WTC11 (cell line): Measurements from ENCODE around the gene COBL. TPM values are rescaled to one million over a fixed set of nuclear protein-coding genes. Genes with fewer than 3 reads are reported as not detected.

Experiments used
- ATAC-seq: fragments of 200-7000 bp; cut with Tn5 transposase; 2 replicates; pipeline ENCODE4 v1.10.0; 2021; ENCODE audit warnings: mild to moderate bottlenecking, moderate library complexity
- CTCF ChIA-PET: fragments of 300-600 bp; sonication (Branson Sonifier 250); formaldehyde crosslinking; loops from one replicate; lab custom pipeline; 2021; ENCODE audit warnings: antibody characterized with exemption; lab: Charles Lee
- POLR2A ChIA-PET: fragments of 350-600 bp; sonication (Branson Sonifier 250); formaldehyde crosslinking; loops from one replicate; lab custom pipeline; 2021; ENCODE audit warnings: antibody characterized with exemption; lab: Charles Lee
- DNase-seq: peaks from one replicate; pipeline ENCODE4 v3.0.0; 2021; ENCODE audit warnings: low spot score
- H3K27ac Mint-ChIP-seq: 2 replicates; pipeline ENCODE4 v1.8.0; 2021; ENCODE audit warnings: mixed read lengths
- H3K27me3 Mint-ChIP-seq: 2 replicates; pipeline ENCODE4 v1.8.0; 2021; ENCODE audit warnings: low read depth, mild to moderate bottlenecking, moderate library complexity, mixed read lengths
- H3K36me3 Mint-ChIP-seq: 2 replicates; pipeline ENCODE4 v1.8.0; 2021; ENCODE audit warnings: mixed read lengths
- H3K4me1 Mint-ChIP-seq: 2 replicates; pipeline ENCODE4 v1.8.0; 2022; ENCODE audit warnings: mixed read lengths
- H3K4me3 Mint-ChIP-seq: 2 replicates; pipeline ENCODE4 v1.8.0; 2021; ENCODE audit warnings: mild to moderate bottlenecking, moderate library complexity, mixed read lengths
- H3K9me3 Mint-ChIP-seq: 2 replicates; pipeline ENCODE4 v1.8.0; 2021; ENCODE audit warnings: mixed read lengths
- ATF2 ChIP-seq: sonication (generic); formaldehyde crosslinking; IDR thresholded peaks from 2 replicates; pipeline ENCODE4 v1.8.1; 2022; ENCODE audit warnings: low read depth, missing genetic modification reagents, borderline replicate concordance
- ATF6 ChIP-seq: sonication (generic); formaldehyde crosslinking; IDR thresholded peaks from 2 replicates; pipeline ENCODE4 v1.8.1; 2023; ENCODE audit warnings: mild to moderate bottlenecking, missing genetic modification reagents
- ESRRA ChIP-seq: sonication (generic); formaldehyde crosslinking; IDR thresholded peaks from 2 replicates; pipeline ENCODE4 v1.8.1; 2022; ENCODE audit warnings: mild to moderate bottlenecking, missing genetic modification reagents, borderline replicate concordance
- FOXK1 ChIP-seq: sonication (generic); formaldehyde crosslinking; IDR thresholded peaks from 2 replicates; pipeline ENCODE4 v1.8.0; 2022; ENCODE audit warnings: mild to moderate bottlenecking, moderate library complexity, missing genetic modification reagents
- GABPB1 ChIP-seq: sonication (generic); formaldehyde crosslinking; IDR thresholded peaks from 2 replicates; pipeline ENCODE4 v1.8.1; 2023; ENCODE audit warnings: mild to moderate bottlenecking, missing genetic modification reagents
- MYBL2 ChIP-seq: sonication (generic); formaldehyde crosslinking; IDR thresholded peaks from 2 replicates; pipeline ENCODE4 v1.8.1; 2023; ENCODE audit warnings: mild to moderate bottlenecking, moderate library complexity, missing genetic modification reagents
- NFE2L1 ChIP-seq: sonication (generic); formaldehyde crosslinking; IDR thresholded peaks from 2 replicates; pipeline ENCODE4 v1.8.1; 2023; ENCODE audit warnings: missing genetic modification reagents
- NR3C1 ChIP-seq: sonication (generic); formaldehyde crosslinking; conservative IDR thresholded peaks from 2 replicates; pipeline ENCODE4 v1.8.1; 2023; ENCODE audit warnings: low read depth, mild to moderate bottlenecking, missing genetic modification reagents
- RORB ChIP-seq: fragments of 250-450 bp; sonication (Bioruptor Pico); IDR thresholded peaks from 2 replicates; pipeline ENCODE4 v1.9.0; 2021; ENCODE audit warnings: mild to moderate bottlenecking
- SP1 ChIP-seq: sonication (generic); formaldehyde crosslinking; conservative IDR thresholded peaks from 2 replicates; pipeline ENCODE4 v1.8.1; 2022; ENCODE audit warnings: missing genetic modification reagents
- ZNF423 ChIP-seq: fragments of 250-450 bp; sonication (Bioruptor Pico); IDR thresholded peaks from 2 replicates; pipeline ENCODE4 v2.1.2; 2022; ENCODE audit warnings: mild to moderate bottlenecking, moderate library complexity
- total RNA-seq: library from RNA; stranded (reverse); gene quantifications from 3 replicates; pipeline ENCODE4 v1.2.3, GENCODE V29; 2021
- TF ChIP-seq, protein P1 (sequence below): fragments of 250-450 bp; sonication (Bioruptor Pico); IDR thresholded peaks from 2 replicates; pipeline ENCODE4 v1.9.0; 2021; ENCODE audit warnings: moderate library complexity, mild to moderate bottlenecking, inconsistent platforms, borderline replicate concordance
- TF ChIP-seq, protein P2 (sequence below): sonication (generic); formaldehyde crosslinking; conservative IDR thresholded peaks from 2 replicates; pipeline ENCODE4 v1.8.1; 2022; ENCODE audit warnings: mild to moderate bottlenecking, missing genetic modification reagents

Gene COBL
- total RNA-seq, 1 experiment from 2014 or later, result 36.5 TPM

- DNase-seq (no peak), ATAC-seq (no peak)
- Mint-ChIP-seq H3K27me3 (no peaks in the 10 kb centered on the region), H3K4me1 (peaks cover 12% of the 10 kb centered on the region), H3K4me3 (no peak overlapping the region), H3K9me3 (no peaks in the 10 kb centered on the region), H3K36me3 (no peaks in the 10 kb centered on the region), H3K27ac (no peak overlapping the region)
- CTCF ChIA-PET, result interaction anchor here (0.9 to 2.7 kb wide), 4 partner anchors 12 to 198 kb away, joined by 3 to 11 read pairs (median 6); no protein-coding TSS in a partner anchor
- POLR2A ChIA-PET, result no interaction called here
- TF ChIP-seq ATF6 (CRISPR knock-in tag) (no peak), NR3C1 (CRISPR knock-in tag) (no peak), MYBL2 (CRISPR knock-in tag) (no peak), RORB (no peak), NFE2L1 (CRISPR knock-in tag) (no peak), FOXK1 (CRISPR knock-in tag) (no peak)
- TF ChIP-seq, protein P1, sequence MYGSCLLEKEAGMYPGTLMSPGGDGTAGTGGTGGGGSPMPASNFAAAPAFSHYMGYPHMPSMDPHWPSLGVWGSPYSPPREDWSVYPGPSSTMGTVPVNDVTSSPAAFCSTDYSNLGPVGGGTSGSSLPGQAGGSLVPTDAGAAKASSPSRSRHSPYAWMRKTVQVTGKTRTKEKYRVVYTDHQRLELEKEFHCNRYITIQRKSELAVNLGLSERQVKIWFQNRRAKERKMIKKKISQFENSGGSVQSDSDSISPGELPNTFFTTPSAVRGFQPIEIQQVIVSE (CRISPR knock-in tag), result no peak
Observed at GRCh38 chr7:51249991-51250390, 66.6 kb downstream of the COBL start.

GRCh38 chr7:51249187-51249945 is 67.2 kb downstream of the COBL start:
- CTCF ChIA-PET, result interaction anchor here (0.9 to 2.7 kb wide), 4 partner anchors 13 to 198 kb away, joined by 3 to 11 read pairs (median 6); no protein-coding TSS in a partner anchor
- no peaks in the 10 kb centered on the region for H3K36me3 Mint-ChIP-seq
- DNase-seq (no peak), ATAC-seq (no peak)
- POLR2A ChIA-PET, result no interaction called here
- H3K27ac Mint-ChIP-seq, result peak overlapping the region; percentile 21; the same call in 1 of the 2 replicates
- no peaks in the 10 kb centered on the region for H3K9me3 Mint-ChIP-seq
- H3K4me3 Mint-ChIP-seq, result no peak overlapping the region
- TF ChIP-seq NFE2L1 (CRISPR knock-in tag) (no peak), ESRRA (CRISPR knock-in tag) (no peak), ATF2 (CRISPR knock-in tag) (no peak)
- TF ChIP-seq, protein P2, sequence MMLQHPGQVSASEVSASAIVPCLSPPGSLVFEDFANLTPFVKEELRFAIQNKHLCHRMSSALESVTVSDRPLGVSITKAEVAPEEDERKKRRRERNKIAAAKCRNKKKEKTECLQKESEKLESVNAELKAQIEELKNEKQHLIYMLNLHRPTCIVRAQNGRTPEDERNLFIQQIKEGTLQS, result no peak
- H3K27me3 Mint-ChIP-seq, result no peaks in the 10 kb centered on the region
- peaks cover 15% of the 10 kb centered on the region for H3K4me1 Mint-ChIP-seq

DNA sequence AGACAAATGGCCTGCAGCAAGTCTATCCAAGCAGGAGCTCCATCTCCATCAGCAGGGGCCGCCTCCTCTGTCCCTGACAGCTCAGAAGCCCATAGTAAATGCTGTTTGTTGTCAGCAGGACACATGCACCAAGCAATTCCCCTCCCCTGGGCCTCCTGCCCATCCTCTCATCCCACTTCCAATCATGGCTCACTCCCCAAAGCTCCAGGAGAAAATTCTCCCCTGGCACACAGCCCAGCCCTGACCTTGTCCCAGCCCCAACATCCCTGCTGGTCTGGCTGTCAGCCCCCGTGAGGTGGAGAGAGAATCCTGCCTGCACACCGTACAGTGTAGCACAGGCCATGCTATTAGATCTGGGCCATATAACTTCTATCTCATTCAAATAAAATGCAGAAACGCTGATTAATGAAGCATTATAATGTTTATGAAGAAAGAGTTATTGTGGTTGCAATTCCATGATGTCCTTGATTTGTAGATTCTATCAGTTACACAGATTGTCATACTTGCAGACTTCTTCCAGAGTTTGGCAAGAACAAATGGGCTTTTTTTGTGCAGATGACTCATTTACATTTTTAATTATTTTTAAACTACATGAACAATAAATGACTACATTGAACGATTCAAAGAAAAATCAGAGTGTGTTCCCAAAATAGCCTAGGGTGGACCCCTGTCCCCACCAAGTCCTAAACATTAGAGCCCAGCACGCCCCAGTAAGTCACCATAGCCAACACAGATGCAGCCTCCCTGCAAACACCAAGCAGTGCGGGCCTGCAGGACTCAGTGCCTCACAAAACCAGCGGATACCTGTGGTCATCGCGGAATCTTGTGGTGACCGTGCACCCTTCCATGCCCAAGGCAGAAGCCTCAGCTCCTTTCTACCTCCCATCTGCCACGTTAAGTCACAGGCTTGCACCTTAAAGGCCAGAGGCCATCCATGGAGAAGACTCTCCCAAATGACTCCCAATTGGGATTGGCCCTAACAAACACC is 70.1 kb downstream of the COBL start:
- peak; percentile 44 for ATAC-seq
- CTCF ChIA-PET, result interaction anchor here (0.7 to 1.1 kb wide), 2 partner anchors 59 to 120 kb away, joined by 3 to 4 read pairs; no protein-coding TSS in a partner anchor

More for the DNA sequence above, 70.1 kb downstream of the COBL start:
- POLR2A ChIA-PET, result no interaction called here
- peaks cover 4% of the 10 kb centered on the region; the same call in 1 of the 2 replicates for H3K9me3 Mint-ChIP-seq
- H3K27ac Mint-ChIP-seq, result no peak overlapping the region
- H3K27me3 Mint-ChIP-seq, result no peaks in the 10 kb centered on the region
- H3K4me1 Mint-ChIP-seq, result peaks cover 24% of the 10 kb centered on the region
- H3K36me3 Mint-ChIP-seq, result no peaks in the 10 kb centered on the region
- no peak for DNase-seq
- no peak overlapping the region for H3K4me3 Mint-ChIP-seq
- TF ChIP-seq ZNF423 (CRISPR knock-in tag) (no peak), SP1 (CRISPR knock-in tag) (no peak), GABPB1 (CRISPR knock-in tag) (no peak)
- TF ChIP-seq, all 79 proteins: peak for 0
